KMS-11 (cell line): ENCODE data around the gene GMPPA.

ENCODE experiments used
- H2AFZ ChIP-seq: fragments of 200-600 bp; sonication (generic); 2 replicates; pipeline ENCODE4 v1.6.1; 2016; ENCODE audit warnings: antibody characterized with exemption, mixed run types, low read depth
- H3K27ac ChIP-seq: fragments of 200-600 bp; sonication (generic); 2 replicates; pipeline ENCODE4 v1.6.1; 2016; ENCODE audit warnings: mild to moderate bottlenecking, mixed run types
- H3K27me3 ChIP-seq: fragments of 200-600 bp; sonication (generic); 2 replicates; pipeline ENCODE4 v1.6.1; 2017; ENCODE audit warnings: mild to moderate bottlenecking, low read depth, mixed run types, moderate library complexity; ENCODE audit not compliant: insufficient read depth
- H3K36me3 ChIP-seq: fragments of 200-600 bp; sonication (generic); 2 replicates; pipeline ENCODE4 v1.6.1; 2017; ENCODE audit warnings: mild to moderate bottlenecking, mixed run types; ENCODE audit not compliant: insufficient read depth
- H3K4me1 ChIP-seq: fragments of 200-600 bp; sonication (generic); 2 replicates; pipeline ENCODE4 v1.6.1; 2016; ENCODE audit warnings: mild to moderate bottlenecking, low read depth, mixed run types; ENCODE audit not compliant: poor library complexity, severe bottlenecking
- H3K4me2 ChIP-seq: fragments of 200-600 bp; sonication (generic); 2 replicates; pipeline ENCODE4 v1.7.0; 2016; ENCODE audit warnings: mild to moderate bottlenecking, mixed run types
- H3K4me3 ChIP-seq: fragments of 200-600 bp; sonication (generic); IDR thresholded peaks from 2 replicates; pipeline ENCODE4 v1.6.1; 2017; ENCODE audit warnings: low read depth, low read length, mixed read lengths; ENCODE audit not compliant: insufficient read depth
- H3K79me2 ChIP-seq: fragments of 200-600 bp; sonication (generic); 2 replicates; pipeline ENCODE4 v1.6.1; 2016; ENCODE audit warnings: low read depth, mixed run types; ENCODE audit not compliant: insufficient read depth
- H3K9ac ChIP-seq: fragments of 200-600 bp; sonication (generic); 2 replicates; pipeline ENCODE4 v1.6.1; 2016; ENCODE audit warnings: mild to moderate bottlenecking, mixed run types
- H4K20me1 ChIP-seq: fragments of 200-600 bp; sonication (generic); 2 replicates; pipeline ENCODE4 v1.6.1; 2016; ENCODE audit warnings: mild to moderate bottlenecking, mixed run types; ENCODE audit not compliant: insufficient read depth
- TF ChIP-seq, protein P1 (sequence below): fragments of 200-600 bp; sonication (generic); conservative IDR thresholded peaks from 2 replicates; pipeline ENCODE4 v1.6.1; 2017; ENCODE audit warnings: low read depth, mild to moderate bottlenecking, antibody characterized with exemption, low read length, moderate library complexity, mixed read lengths

GMPPA gene

DNA sequence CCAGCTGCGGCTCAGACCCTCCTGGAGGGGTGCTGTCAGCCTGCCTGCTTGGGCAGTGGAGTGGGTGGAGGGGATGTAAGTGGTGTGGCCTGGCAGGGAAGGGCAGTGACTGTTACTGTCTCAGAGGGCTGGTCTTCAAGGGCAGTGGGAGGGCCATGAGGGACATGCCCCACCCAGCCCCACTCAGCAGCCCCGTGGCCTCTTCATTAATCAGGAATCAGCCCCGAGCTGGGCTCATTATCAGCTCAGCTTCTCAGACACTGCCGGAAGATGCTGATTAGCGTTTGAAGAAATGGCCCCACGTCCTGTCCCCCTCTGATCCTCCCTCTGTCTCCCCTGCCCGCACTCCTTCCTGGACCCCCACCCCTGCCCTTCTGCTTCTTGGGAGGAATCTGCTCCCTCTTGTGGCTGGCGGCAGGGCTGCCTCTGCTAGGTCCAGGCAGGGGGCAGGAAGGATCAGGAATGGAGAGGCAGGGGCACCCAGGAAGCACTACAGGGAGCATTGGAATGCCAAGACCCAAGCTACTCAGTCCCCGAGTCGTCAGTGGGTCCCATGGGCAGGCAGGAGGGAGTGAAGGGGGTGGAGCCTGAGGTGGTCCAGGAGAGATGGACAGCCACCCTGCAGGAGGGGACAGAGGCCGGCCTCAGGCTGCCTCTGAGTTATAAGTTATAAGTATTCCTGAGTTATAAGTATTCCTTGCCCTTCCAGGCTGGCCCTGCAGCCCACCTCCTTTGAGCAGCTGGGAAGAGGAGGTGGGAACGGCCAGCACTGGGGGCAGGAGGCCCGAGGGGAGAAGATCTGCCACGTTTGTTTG lies 22.6 kb downstream of the GMPPA start:
- Histone ChIP-seq H3K4me3 (no peak overlapping the region), H3K27me3 (peaks cover 92% of the 10 kb centered on the region), H3K36me3 (no peaks in the 10 kb centered on the region), H3K79me2 (no peaks in the 10 kb centered on the region), H3K4me1 (no peaks in the 10 kb centered on the region), H3K27ac (no peak overlapping the region), H4K20me1 (no peaks in the 10 kb centered on the region), H2AFZ (no peak overlapping the region), H3K4me2 (no peak overlapping the region), H3K9ac (no peak overlapping the region)
- TF ChIP-seq, protein P1, sequence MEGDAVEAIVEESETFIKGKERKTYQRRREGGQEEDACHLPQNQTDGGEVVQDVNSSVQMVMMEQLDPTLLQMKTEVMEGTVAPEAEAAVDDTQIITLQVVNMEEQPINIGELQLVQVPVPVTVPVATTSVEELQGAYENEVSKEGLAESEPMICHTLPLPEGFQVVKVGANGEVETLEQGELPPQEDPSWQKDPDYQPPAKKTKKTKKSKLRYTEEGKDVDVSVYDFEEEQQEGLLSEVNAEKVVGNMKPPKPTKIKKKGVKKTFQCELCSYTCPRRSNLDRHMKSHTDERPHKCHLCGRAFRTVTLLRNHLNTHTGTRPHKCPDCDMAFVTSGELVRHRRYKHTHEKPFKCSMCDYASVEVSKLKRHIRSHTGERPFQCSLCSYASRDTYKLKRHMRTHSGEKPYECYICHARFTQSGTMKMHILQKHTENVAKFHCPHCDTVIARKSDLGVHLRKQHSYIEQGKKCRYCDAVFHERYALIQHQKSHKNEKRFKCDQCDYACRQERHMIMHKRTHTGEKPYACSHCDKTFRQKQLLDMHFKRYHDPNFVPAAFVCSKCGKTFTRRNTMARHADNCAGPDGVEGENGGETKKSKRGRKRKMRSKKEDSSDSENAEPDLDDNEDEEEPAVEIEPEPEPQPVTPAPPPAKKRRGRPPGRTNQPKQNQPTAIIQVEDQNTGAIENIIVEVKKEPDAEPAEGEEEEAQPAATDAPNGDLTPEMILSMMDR: peak; percentile 51

DNA sequence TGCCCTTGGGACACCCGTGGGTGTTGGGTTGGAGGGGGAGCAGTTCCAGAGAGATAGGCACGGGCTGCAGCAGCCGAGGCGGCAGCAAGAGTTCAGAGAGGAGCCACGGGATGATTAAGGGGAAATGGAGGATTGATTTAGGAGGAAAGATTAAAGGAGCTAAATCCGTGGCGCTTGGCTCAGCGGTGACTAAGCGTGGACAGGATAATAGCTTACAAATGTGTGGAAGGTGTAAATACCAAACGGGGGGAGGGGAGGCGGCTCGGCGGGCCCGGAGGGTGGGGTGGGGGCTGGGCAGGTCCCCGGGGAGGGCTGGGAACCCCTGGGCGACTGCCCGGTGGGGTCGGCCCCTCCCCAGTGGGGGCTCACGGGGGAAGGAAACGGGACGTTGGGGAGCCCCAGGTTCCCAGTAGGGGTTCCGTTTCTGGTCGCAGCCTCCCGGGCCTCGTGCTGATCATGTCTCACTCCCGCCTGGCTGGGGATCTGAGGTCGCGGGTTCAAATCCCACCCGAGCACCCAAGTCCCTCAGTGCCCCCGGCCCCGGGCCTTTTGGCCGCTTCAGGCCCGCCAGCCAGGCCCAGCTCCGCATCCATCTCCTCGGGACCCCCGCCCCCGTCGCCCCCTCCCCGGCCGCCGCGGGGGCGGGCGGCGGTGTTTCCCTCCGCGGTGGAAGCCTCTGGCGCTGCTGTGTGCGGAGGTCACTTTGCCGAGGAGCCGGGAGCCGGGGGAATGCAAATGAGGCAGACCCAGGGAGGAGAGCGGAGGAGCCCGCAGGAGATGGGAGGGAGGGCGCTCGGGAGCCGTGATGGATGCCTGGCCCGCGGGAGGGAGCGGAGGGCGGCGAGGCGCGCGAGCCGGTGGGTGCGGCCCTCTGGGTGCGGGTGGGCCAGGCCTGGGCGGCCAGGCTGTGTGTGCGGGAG lies 23.7 kb downstream of the GMPPA start:
- no peak overlapping the region for H3K9ac ChIP-seq
- no peaks in the 10 kb centered on the region for H3K36me3 ChIP-seq
- H3K27me3 ChIP-seq: peaks cover 92% of the 10 kb centered on the region
- no peaks in the 10 kb centered on the region for H3K4me1 ChIP-seq
- H3K27ac ChIP-seq: no peak overlapping the region
- no peak overlapping the region for H2AFZ ChIP-seq
- H3K4me3 ChIP-seq: no peak overlapping the region
- H3K4me2 ChIP-seq: no peak overlapping the region
- H4K20me1 ChIP-seq: no peaks in the 10 kb centered on the region
- TF ChIP-seq, protein P1: no peak
- no peaks in the 10 kb centered on the region for H3K79me2 ChIP-seq

DNA sequence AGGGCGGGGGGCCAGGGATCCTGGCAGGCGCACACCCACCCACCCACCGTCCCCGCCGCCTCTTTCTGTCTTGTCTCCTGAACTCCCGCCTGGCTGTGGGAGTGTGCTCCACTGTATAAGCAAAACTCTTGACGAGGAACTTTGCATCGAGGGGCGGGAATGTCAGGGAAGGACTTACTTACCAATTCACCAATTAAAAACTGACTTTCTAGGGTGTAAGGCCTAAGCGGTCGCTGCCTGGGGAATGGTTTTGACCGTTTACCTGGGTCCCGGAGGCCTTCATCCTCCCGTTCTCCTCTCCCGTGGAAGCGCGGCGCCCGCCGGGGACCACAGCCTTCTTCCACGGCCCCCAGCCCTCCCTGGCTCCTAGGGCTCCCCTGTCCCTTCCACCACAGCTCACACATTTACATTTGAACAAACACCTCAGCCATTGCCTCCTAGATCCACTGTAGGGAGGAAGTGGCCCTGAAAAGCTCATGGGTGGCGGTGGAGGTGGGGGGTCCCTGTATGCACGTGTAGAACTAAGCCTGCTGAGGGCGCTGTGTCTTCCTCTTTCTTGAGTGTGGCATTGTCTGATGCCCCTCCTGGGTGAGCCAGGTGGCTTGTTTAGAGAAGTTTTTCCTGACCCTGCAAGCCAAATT lies 24.5 kb downstream of the GMPPA start:
- Histone ChIP-seq H2AFZ (no peak overlapping the region), H3K79me2 (no peaks in the 10 kb centered on the region), H3K4me1 (peaks cover 6% of the 10 kb centered on the region), H3K27ac (no peak overlapping the region), H3K27me3 (peaks cover 94% of the 10 kb centered on the region), H3K4me3 (no peak overlapping the region), H3K4me2 (no peak overlapping the region), H3K9ac (no peak overlapping the region), H3K36me3 (no peaks in the 10 kb centered on the region), H4K20me1 (no peaks in the 10 kb centered on the region)
- TF ChIP-seq, protein P1: no peak

DNA sequence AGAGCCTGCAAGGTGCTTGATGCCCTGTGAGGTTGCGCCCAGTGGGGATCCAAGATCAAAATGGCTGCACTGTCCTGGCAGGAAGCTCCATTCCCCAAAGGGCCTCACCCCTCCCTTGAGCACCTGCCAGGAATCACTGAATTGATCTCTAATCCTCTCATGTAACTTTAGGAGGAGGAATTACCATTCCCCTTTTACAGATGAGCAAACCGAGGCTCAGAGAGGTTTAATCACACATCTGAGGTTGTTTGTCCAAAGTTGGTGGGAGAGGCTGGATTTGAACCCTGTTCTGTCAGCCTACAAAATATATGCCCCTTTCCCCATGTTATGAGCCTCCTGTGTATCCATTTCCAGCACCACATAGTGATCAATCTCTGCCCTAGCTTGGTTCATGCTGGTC lies 26.1 kb downstream of the GMPPA start:
- Histone ChIP-seq H4K20me1 (no peaks in the 10 kb centered on the region), H3K9ac (no peak overlapping the region), H3K27me3 (peaks cover 95% of the 10 kb centered on the region), H3K4me3 (no peak overlapping the region), H3K79me2 (no peaks in the 10 kb centered on the region), H2AFZ (no peak overlapping the region), H3K4me1 (peaks cover 8% of the 10 kb centered on the region), H3K4me2 (no peak overlapping the region), H3K27ac (no peak overlapping the region), H3K36me3 (no peaks in the 10 kb centered on the region)
- TF ChIP-seq, protein P1: no peak
